HepG2 (cell line): ENCODE data around the gene CDC42EP5. TPM values are rescaled to one million over a fixed set of nuclear protein-coding genes. Genes with fewer than 3 reads are reported as not detected.

Experiments
- ATF1 ChIP-seq: IDR thresholded peaks from 2 replicates; pipeline ENCODE4 v1.6.1; 2016; ENCODE audit warnings: mild to moderate bottlenecking, control low read depth
- BRF2 ChIP-seq: sonication (generic); formaldehyde crosslinking; IDR thresholded peaks from 2 replicates; pipeline ENCODE4 v1.8.1; 2022; ENCODE audit warnings: mild to moderate bottlenecking, missing genetic modification reagents
- DNMT3B ChIP-seq: conservative IDR thresholded peaks from 2 replicates; pipeline ENCODE4 v1.6.1; 2016; ENCODE audit warnings: missing biosample characterization, control low read depth
- E2F5 ChIP-seq: sonication (generic); formaldehyde crosslinking; conservative IDR thresholded peaks from 2 replicates; pipeline ENCODE4 v1.4.0; 2020; ENCODE audit warnings: missing genetic modification reagents
- ESRRA ChIP-seq: sonication (generic); formaldehyde crosslinking; IDR thresholded peaks from 2 replicates; pipeline ENCODE4 v1.5.1; 2020; ENCODE audit warnings: mild to moderate bottlenecking, low read depth, missing genetic modification reagents
- GABPB1 ChIP-seq: IDR thresholded peaks from 2 replicates; pipeline ENCODE4 v1.6.1; 2016; ENCODE audit warnings: mild to moderate bottlenecking, missing genetic modification reagents, moderate library complexity, missing compliant biosample characterization
- GFI1 ChIP-seq: sonication (generic); formaldehyde crosslinking; IDR thresholded peaks from 2 replicates; pipeline ENCODE4 v1.5.0; 2020; ENCODE audit warnings: missing genetic modification reagents, mild to moderate bottlenecking, borderline replicate concordance
- HOXA5 ChIP-seq: sonication (generic); formaldehyde crosslinking; IDR thresholded peaks from 2 replicates; pipeline ENCODE4 v1.4.0; 2020; ENCODE audit warnings: missing genetic modification reagents
- MLLT10 ChIP-seq: sonication (generic); formaldehyde crosslinking; IDR thresholded peaks from 2 replicates; pipeline ENCODE4 v1.4.0; 2020; ENCODE audit warnings: missing genetic modification reagents
- MNT ChIP-seq: fragments of 450-650 bp; IDR thresholded peaks from 2 replicates; pipeline ENCODE4 v1.6.1; 2016
- PAXIP1 ChIP-seq: sonication (generic); formaldehyde crosslinking; conservative IDR thresholded peaks from 2 replicates; pipeline ENCODE4 v1.4.0; 2020; ENCODE audit warnings: mild to moderate bottlenecking, missing genetic modification reagents, moderate library complexity
- RFX3 ChIP-seq: IDR thresholded peaks from 2 replicates; pipeline ENCODE4 v1.6.1; 2016; ENCODE audit warnings: missing biosample characterization, missing genetic modification reagents
- SRY ChIP-seq: sonication (generic); formaldehyde crosslinking; IDR thresholded peaks from 2 replicates; pipeline ENCODE4 v1.8.0; 2022; ENCODE audit warnings: mild to moderate bottlenecking, missing genetic modification reagents
- TEAD2 ChIP-seq: sonication (generic); formaldehyde crosslinking; IDR thresholded peaks from 2 replicates; pipeline ENCODE4 v1.9.0; 2021; ENCODE audit warnings: missing genetic modification reagents
- YEATS4 ChIP-seq: sonication (generic); formaldehyde crosslinking; IDR thresholded peaks from 2 replicates; pipeline ENCODE4 v1.4.0; 2020; ENCODE audit warnings: missing genetic modification reagents, borderline replicate concordance
- YY1 ChIP-seq: IDR thresholded peaks from 2 replicates; pipeline ENCODE4 v1.6.1; 2011; ENCODE audit warnings: low read length, low read depth, moderate library complexity, mild to moderate bottlenecking; ENCODE audit not compliant: insufficient read depth, insufficient replicate concordance
- ZNF256 ChIP-seq: sonication (generic); formaldehyde crosslinking; conservative IDR thresholded peaks from 2 replicates; pipeline ENCODE4 v1.4.0; 2020; ENCODE audit warnings: missing genetic modification reagents
- ZNF776 ChIP-seq: sonication (generic); formaldehyde crosslinking; IDR thresholded peaks from 2 replicates; pipeline ENCODE4 v1.4.0; 2020; ENCODE audit warnings: mild to moderate bottlenecking, missing genetic modification reagents
- ZNF816 ChIP-seq: sonication (generic); formaldehyde crosslinking; IDR thresholded peaks from 2 replicates; pipeline ENCODE4 v1.8.0; 2022; ENCODE audit warnings: missing genetic modification reagents, mild to moderate bottlenecking, borderline replicate concordance
- ZSCAN29 ChIP-seq: sonication (generic); formaldehyde crosslinking; conservative IDR thresholded peaks from 2 replicates; pipeline ENCODE4 v1.4.0; 2020; ENCODE audit warnings: mild to moderate bottlenecking, missing genetic modification reagents
- polyA plus RNA-seq, 8 experiments: library from polyadenylated mRNA; depleted of rRNA in 3 of 8; stranded (reverse) in 7 of 8; unstranded in 1 of 8; fragments of >200 nt; fragmentation: Illumina TruSeq in 4 of 8; extraction: Trizol in 4 of 8; gene quantifications; 2 replicates each; pipeline versions ENCODE4 v1.2.1 to v1.2.3, GENCODE V29; 2011 to 2016; ENCODE audit warnings: low read depth in 4 of 8, missing spikeins in 1 of 8, mixed read lengths in 1 of 8; ENCODE audit not compliant: insufficient read depth in 1 of 8
- total RNA-seq, 5 experiments: library from RNA; depleted of rRNA; stranded (reverse); fragments of >200 nt; fragmentation: Illumina TruSeq; extraction: Trizol; gene quantifications; 2 replicates each; pipeline ENCODE4 v1.2.3, GENCODE V29; 2016; ENCODE audit warnings: low read depth in 1 of 5

CDC42EP5 gene
- total and polyA plus RNA-seq, 2 of the 13 experiments (the other 11 are each of a cell fraction or from before 2014, with no cell fraction given), result 0.41 to 1.6 TPM

GRCh38 chr19:54464630-54465425 is 8.3 kb downstream of the CDC42EP5 start (continued):
- peak; percentile 33; the same call in 1 of the 2 replicates for TF ChIP-seq ESRRA
- no peak for TF ChIP-seq ZNF816 (CRISPR knock-in tag)
- TF ChIP-seq BRF2 (CRISPR knock-in tag), result no peak
- no peak for TF ChIP-seq TEAD2 (CRISPR knock-in tag)
- TF ChIP-seq MNT, result no peak
- TF ChIP-seq E2F5, result no peak
- peak; percentile 83 for TF ChIP-seq GABPB1 (CRISPR knock-in tag)
- no peak for TF ChIP-seq RFX3 (CRISPR knock-in tag)
- peak; percentile 51 for TF ChIP-seq YY1
- TF ChIP-seq ZNF256 (CRISPR knock-in tag), result no peak
- TF ChIP-seq YEATS4, result peak; percentile 76; the same call in 1 of the 2 replicates
- 0 out of 2 replicates have a peak, but pooled peaks have one; percentile 51 for TF ChIP-seq SRY (CRISPR knock-in tag)
- TF ChIP-seq ZNF776 (CRISPR knock-in tag), result no peak
- TF ChIP-seq ZSCAN29 (CRISPR knock-in tag), result no peak
- TF ChIP-seq MLLT10 (CRISPR knock-in tag), result no peak
- peak; percentile 86 for TF ChIP-seq ATF1 (CRISPR knock-in tag)
- peak; percentile 74 for TF ChIP-seq PAXIP1 (CRISPR knock-in tag)
- no peak for TF ChIP-seq DNMT3B (CRISPR knock-in tag)
- TF ChIP-seq GFI1 (CRISPR knock-in tag), result no peak
- TF ChIP-seq HOXA5 (CRISPR knock-in tag), result no peak; the same call in 1 of the 2 replicates
